ENCODE data around the gene DCTN5. TPM values are rescaled to one million over a fixed set of nuclear protein-coding genes. Genes with fewer than 3 reads are reported as not detected.

The DCTN5 gene
- total and polyA plus RNA-seq, 2 of the 13 experiments (the other 11 are each of a cell fraction or from before 2014, with no cell fraction given), result 105 to 207 TPM

GRCh38 chr16:23704772-23705516 is 63.7 kb downstream of the DCTN5 start (continued):
- TF ChIP-seq RCOR2 (CRISPR knock-in tag; IDR thresholded peaks at IDR 0.05) (no peak), HES4 (CRISPR knock-in tag; IDR thresholded peaks at IDR 0.05; ENCODE audit: borderline replicate concordance) (no peak), KLF6 (CRISPR knock-in tag; IDR thresholded peaks at IDR 0.05) (no peak), ONECUT2 (CRISPR knock-in tag; IDR thresholded peaks at IDR 0.05) (no peak), ZNF784 (CRISPR knock-in tag; IDR thresholded peaks at IDR 0.05; ENCODE audit: borderline replicate concordance) (no peak), TMF1 (CRISPR knock-in tag; IDR thresholded peaks at IDR 0.05; ENCODE audit: low read depth) (no peak), ZNF800 (CRISPR knock-in tag; IDR thresholded peaks at IDR 0.05) (no peak), MIER3 (CRISPR knock-in tag; IDR thresholded peaks at IDR 0.05; ENCODE audit: borderline replicate concordance) (no peak), HCFC1 (IDR thresholded peaks at IDR 0.05; ENCODE audit: low read depth, low read length) (no peak), SOX6 (IDR thresholded peaks at IDR 0.05) (no peak), SOX6 (CRISPR knock-in tag; IDR thresholded peaks at IDR 0.05) (peak; percentile 59), YEATS4 (CRISPR knock-in tag; IDR thresholded peaks at IDR 0.05; ENCODE audit: borderline replicate concordance) (no peak), ZNF737 (CRISPR knock-in tag; IDR thresholded peaks at IDR 0.05; ENCODE audit: borderline replicate concordance) (peak; percentile 80; the same call in 1 of the 2 replicates), ZNF180 (CRISPR knock-in tag; IDR thresholded peaks at IDR 0.05; ENCODE audit: borderline replicate concordance, low read depth) (no peak), ZBTB7B (CRISPR knock-in tag; IDR thresholded peaks at IDR 0.05) (no peak), DNMT1 (CRISPR knock-in tag; IDR thresholded peaks at IDR 0.05) (0 out of 2 replicates have a peak, but pooled peaks have one; percentile 80), ZNF589 (CRISPR knock-in tag; conservative IDR thresholded peaks at IDR 0.05) (no peak), HMGXB4 (CRISPR knock-in tag; IDR thresholded peaks at IDR 0.05; ENCODE audit: borderline replicate concordance in 1 of 2, low read depth in 1 of 2) (no peak), SPEN (CRISPR knock-in tag; IDR thresholded peaks at IDR 0.05; ENCODE audit: low read depth) (peak; percentile 63; the same call in 1 of the 2 replicates), ZNF562 (CRISPR knock-in tag; IDR thresholded peaks at IDR 0.05; ENCODE audit: borderline replicate concordance) (no peak), PCBP1 (IDR thresholded peaks at IDR 0.05; ENCODE audit: borderline replicate concordance, low read depth, low read length) (no peak), ZSCAN21 (CRISPR knock-in tag; IDR thresholded peaks at IDR 0.05; ENCODE audit: borderline replicate concordance) (no peak), RFX1 (IDR thresholded peaks at IDR 0.05) (no peak), ZNF121 (CRISPR knock-in tag; IDR thresholded peaks at IDR 0.05) (no peak), ZNF577 (CRISPR knock-in tag; IDR thresholded peaks at IDR 0.05; ENCODE audit: borderline replicate concordance, low read depth) (no peak), ZNF263 (CRISPR knock-in tag; IDR thresholded peaks at IDR 0.05) (no peak), NAIF1 (CRISPR knock-in tag; IDR thresholded peaks at IDR 0.05; ENCODE audit: borderline replicate concordance) (no peak), NFKB2 (CRISPR knock-in tag; IDR thresholded peaks at IDR 0.05; ENCODE audit: borderline replicate concordance) (0 out of 2 replicates have a peak, but pooled peaks have one; percentile 7)
